Subcutaneous adipose tissue (tissue), 4 donors: ENCODE results near the gene KRT1. TPM values are rescaled to one million over a fixed set of nuclear protein-coding genes. Genes with fewer than 3 reads are reported as not detected.

ENCODE experiments used
- CTCF ChIP-seq: fragments of 450-650 bp; IDR thresholded peaks from one replicate; pipeline ENCODE4 v1.5.1; 2016; ENCODE audit warnings: low read depth, mild to moderate bottlenecking, control low read depth, antibody characterized with exemption, moderate library complexity
- total RNA-seq, 4 donors: library from RNA; depleted of rRNA; stranded (reverse); fragments of >200 nt; gene quantifications; one replicate each; pipeline ENCODE4 v1.1.0, GENCODE V29; 2016

KRT1 gene
- total RNA-seq, 4 donors from 2014 or later, result 0.38 TPM; not detected in 3

GRCh38 chr12:52699373-52699772, 19.2 kb upstream of the KRT1 start:
- no peak for TF ChIP-seq CTCF

GRCh38 chr12:52698651-52699340, 18.6 kb upstream of the KRT1 start:
- no peak for TF ChIP-seq CTCF

- no peak for TF ChIP-seq CTCF
Observed at GRCh38 chr12:52697058-52697582, 16.9 kb upstream of the KRT1 start.

GRCh38 chr12:52696588-52696987, 16.4 kb upstream of the KRT1 start:
- no peak for TF ChIP-seq CTCF

- TF ChIP-seq CTCF, result no peak
Observed at GRCh38 chr12:52695039-52695438, 14.8 kb upstream of the KRT1 start.

GRCh38 chr12:52694151-52694550, 13.9 kb upstream of the KRT1 start:
- no peak for TF ChIP-seq CTCF

- no peak for TF ChIP-seq CTCF
Observed at GRCh38 chr12:52693261-52693660, 13.1 kb upstream of the KRT1 start.
